H1 (cell line): ENCODE measurements around the gene TNC.

Experiments
- CTCF ChIP-seq, 3 experiments: IDR thresholded peaks; 1 replicate in 2 of 3; 2 replicates in 1 of 3; pipeline versions ENCODE4 v1.5.1 to v1.6.1; 2011; ENCODE audit warnings: low read length in 3 of 3, mild to moderate bottlenecking in 3 of 3, inconsistent platforms in 2 of 3, low read depth in 1 of 3, moderate library complexity in 1 of 3; ENCODE audit not compliant: insufficient read depth in 1 of 3; ENCODE audit errors: control extremely low read depth in 1 of 3
- EZH2 ChIP-seq: fragments of 200-600 bp; sonication (generic); IDR thresholded peaks from 2 replicates; pipeline ENCODE4 v1.7.1; 2012; ENCODE audit warnings: low read depth, mild to moderate bottlenecking, moderate library complexity, low read length, inconsistent platforms; ENCODE audit not compliant: severe bottlenecking
- GTF2F1 ChIP-seq: IDR thresholded peaks from 2 replicates; pipeline ENCODE4 v1.6.1; 2012; ENCODE audit warnings: low read depth, low read length, improper control_type of control experiment, borderline replicate concordance
- POLR2A ChIP-seq, 2 experiments: IDR thresholded peaks; 1 replicate in 1 of 2; 2 replicates in 1 of 2; pipeline ENCODE4 v1.6.1; 2011; ENCODE audit warnings: low read depth in 2 of 2, low read length in 2 of 2, mild to moderate bottlenecking in 2 of 2; ENCODE audit errors: control extremely low read depth in 1 of 2
- SUZ12 ChIP-seq: fragments of 200-600 bp; sonication (generic); IDR thresholded peaks from 2 replicates; pipeline ENCODE4 v1.6.1; 2012; ENCODE audit warnings: mild to moderate bottlenecking, inconsistent platforms, low read length, moderate library complexity, mixed read lengths
- ZNF274 ChIP-seq: IDR thresholded peaks from 2 replicates; pipeline ENCODE4 v1.7.0; 2012; ENCODE audit warnings: low read length, borderline replicate concordance; ENCODE audit errors: extremely low read depth

GRCh38 chr9:115080242-115080641 is 37.7 kb downstream of the TNC start:
- TF ChIP-seq CTCF (IDR thresholded peaks at IDR 0.05; ENCODE audit: control extremely low read depth in 1 of 3, insufficient read depth in 1 of 3, low read depth in 1 of 3, low read length in 3 of 3) (no peak), SUZ12 (no peak), GTF2F1 (no peak), EZH2 (no peak), POLR2A (IDR thresholded peaks at IDR 0.05; ENCODE audit: control extremely low read depth in 1 of 2, low read depth in 2 of 2, low read length in 2 of 2) (no peak), ZNF274 (no peak)
